ENCODE data around the gene KRCC1.

The KRCC1 gene

DNA sequence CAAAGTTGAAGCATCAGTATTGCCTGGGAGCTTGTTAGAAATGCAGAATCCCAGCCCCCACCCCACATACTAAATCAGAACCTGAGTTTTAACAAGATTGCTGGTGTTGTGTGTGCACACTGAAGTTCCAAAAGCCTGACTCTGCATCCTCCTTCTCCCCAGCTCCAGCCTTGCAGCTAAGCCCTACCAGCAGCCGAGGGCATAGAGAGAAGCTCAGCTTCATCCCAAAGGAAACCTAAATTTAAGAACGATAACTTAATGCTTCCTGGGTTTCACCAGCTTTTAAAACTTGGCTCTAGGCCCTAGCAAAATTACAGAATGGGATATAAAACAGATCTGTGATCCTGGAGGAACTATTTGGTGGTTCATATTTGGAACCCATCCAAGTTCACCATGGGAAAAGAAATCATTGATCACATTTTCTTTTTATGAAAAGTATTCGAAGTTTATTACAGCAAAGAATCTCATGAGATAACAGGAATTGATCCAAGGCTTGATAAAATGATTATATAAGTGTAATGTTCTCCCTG lies 23.1 kb upstream of the KRCC1 start:
- Histone ChIP-seq H2AFZ (ENCODE audit: low read depth) (no peak overlapping the region), H3K27me3 (ENCODE audit: insufficient read depth, low read depth) (no peaks in the 10 kb centered on the region), H3K4me2 (no peak overlapping the region), H3K4me3 (IDR thresholded peaks at IDR 0.05; ENCODE audit: insufficient read depth, low read depth, low read length) (no peak overlapping the region), H3K79me2 (ENCODE audit: insufficient read depth, low read depth) (no peaks in the 10 kb centered on the region), H3K9ac (no peak overlapping the region), H3K27ac (no peak overlapping the region), H3K36me3 (ENCODE audit: insufficient read depth) (no peaks in the 10 kb centered on the region), H3K4me1 (ENCODE audit: low read depth, poor library complexity, severe bottlenecking) (no peaks in the 10 kb centered on the region), H4K20me1 (ENCODE audit: insufficient read depth) (no peaks in the 10 kb centered on the region)
- TF ChIP-seq, protein P1, sequence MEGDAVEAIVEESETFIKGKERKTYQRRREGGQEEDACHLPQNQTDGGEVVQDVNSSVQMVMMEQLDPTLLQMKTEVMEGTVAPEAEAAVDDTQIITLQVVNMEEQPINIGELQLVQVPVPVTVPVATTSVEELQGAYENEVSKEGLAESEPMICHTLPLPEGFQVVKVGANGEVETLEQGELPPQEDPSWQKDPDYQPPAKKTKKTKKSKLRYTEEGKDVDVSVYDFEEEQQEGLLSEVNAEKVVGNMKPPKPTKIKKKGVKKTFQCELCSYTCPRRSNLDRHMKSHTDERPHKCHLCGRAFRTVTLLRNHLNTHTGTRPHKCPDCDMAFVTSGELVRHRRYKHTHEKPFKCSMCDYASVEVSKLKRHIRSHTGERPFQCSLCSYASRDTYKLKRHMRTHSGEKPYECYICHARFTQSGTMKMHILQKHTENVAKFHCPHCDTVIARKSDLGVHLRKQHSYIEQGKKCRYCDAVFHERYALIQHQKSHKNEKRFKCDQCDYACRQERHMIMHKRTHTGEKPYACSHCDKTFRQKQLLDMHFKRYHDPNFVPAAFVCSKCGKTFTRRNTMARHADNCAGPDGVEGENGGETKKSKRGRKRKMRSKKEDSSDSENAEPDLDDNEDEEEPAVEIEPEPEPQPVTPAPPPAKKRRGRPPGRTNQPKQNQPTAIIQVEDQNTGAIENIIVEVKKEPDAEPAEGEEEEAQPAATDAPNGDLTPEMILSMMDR (conservative IDR thresholded peaks at IDR 0.05; ENCODE audit: low read depth, low read length), result no peak

DNA sequence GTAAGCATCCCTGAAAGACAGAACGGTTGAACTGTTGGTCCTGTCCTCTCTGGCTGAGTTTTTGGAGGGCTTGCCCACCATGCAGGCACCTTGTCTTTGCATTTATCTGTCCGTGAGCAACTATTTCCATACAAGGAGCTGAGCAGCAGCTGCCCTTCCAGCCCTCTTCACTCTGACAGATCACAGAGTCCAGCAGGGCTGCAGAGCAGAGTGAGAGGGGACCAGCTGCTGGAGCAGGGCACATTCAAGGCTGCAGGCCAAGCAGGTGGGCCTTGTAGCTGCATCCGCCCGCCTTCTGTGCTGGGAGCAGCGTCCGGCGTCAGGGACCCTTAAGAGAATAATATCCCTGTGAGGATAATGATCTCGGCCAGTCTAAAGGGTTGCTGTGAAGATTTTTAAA lies 21.5 kb upstream of the KRCC1 start:
- H3K4me2 ChIP-seq, result no peak overlapping the region
- no peak overlapping the region for H3K27ac ChIP-seq
- no peaks in the 10 kb centered on the region for H4K20me1 ChIP-seq (ENCODE audit: insufficient read depth)
- no peak overlapping the region for H3K4me3 ChIP-seq (IDR thresholded peaks at IDR 0.05; ENCODE audit: insufficient read depth, low read depth, low read length)
- H3K36me3 ChIP-seq (ENCODE audit: insufficient read depth), result no peaks in the 10 kb centered on the region
- no peaks in the 10 kb centered on the region for H3K27me3 ChIP-seq (ENCODE audit: insufficient read depth, low read depth)
- no peak overlapping the region for H2AFZ ChIP-seq (ENCODE audit: low read depth)
- H3K9ac ChIP-seq, result no peak overlapping the region
- H3K79me2 ChIP-seq (ENCODE audit: insufficient read depth, low read depth), result no peaks in the 10 kb centered on the region
- no peaks in the 10 kb centered on the region for H3K4me1 ChIP-seq (ENCODE audit: low read depth, poor library complexity, severe bottlenecking)
- TF ChIP-seq, protein P1 (conservative IDR thresholded peaks at IDR 0.05; ENCODE audit: low read depth, low read length), result no peak

DNA sequence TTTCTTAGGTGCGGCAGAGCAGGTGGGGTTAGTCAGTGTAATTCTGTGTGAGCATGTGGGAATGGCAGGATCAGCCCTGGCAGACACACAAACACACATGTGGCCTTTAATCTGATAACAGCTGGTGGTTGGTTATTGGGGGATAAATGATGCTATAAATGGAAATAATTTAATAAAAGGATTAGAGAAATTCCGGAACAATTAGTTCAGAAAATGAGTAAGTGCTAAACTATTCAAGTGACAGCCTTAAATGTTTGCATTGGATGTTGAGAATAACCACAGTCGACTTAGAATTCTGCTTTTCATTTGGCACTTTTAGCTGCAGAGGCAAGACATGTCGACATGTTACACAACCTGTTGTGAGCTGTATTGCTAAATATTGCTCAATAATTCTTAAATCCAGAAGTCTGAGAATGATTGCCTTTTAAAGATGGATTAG lies 19.3 kb upstream of the KRCC1 start:
- Histone ChIP-seq H2AFZ (ENCODE audit: low read depth) (no peak overlapping the region), H4K20me1 (ENCODE audit: insufficient read depth) (no peaks in the 10 kb centered on the region), H3K79me2 (ENCODE audit: insufficient read depth, low read depth) (no peaks in the 10 kb centered on the region), H3K4me2 (no peak overlapping the region), H3K4me1 (ENCODE audit: low read depth, poor library complexity, severe bottlenecking) (no peaks in the 10 kb centered on the region), H3K9ac (no peak overlapping the region), H3K36me3 (ENCODE audit: insufficient read depth) (no peaks in the 10 kb centered on the region), H3K27me3 (ENCODE audit: insufficient read depth, low read depth) (no peaks in the 10 kb centered on the region), H3K4me3 (IDR thresholded peaks at IDR 0.05; ENCODE audit: insufficient read depth, low read depth, low read length) (no peak overlapping the region), H3K27ac (no peak overlapping the region)
- TF ChIP-seq, protein P1 (conservative IDR thresholded peaks at IDR 0.05; ENCODE audit: low read depth, low read length), result no peak

DNA sequence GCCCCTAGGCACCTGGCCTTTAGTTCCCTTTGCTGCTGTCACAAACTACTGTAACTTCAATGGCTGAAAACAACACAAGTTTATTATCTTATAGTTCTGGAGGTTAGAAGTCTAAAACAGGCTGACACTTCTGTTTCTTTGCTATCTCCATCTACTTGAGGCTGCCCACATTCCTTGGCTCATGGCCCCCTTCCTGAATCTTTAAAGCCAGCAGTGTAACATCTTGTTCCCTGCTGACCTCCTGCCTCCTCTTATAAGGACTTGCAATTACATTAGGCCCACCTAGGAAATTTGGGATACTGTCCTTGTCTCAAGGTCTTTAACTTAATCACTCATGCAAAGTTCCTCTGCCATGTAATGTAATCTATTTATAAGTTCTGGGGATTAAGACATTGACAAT lies 18.6 kb upstream of the KRCC1 start:
- Histone ChIP-seq H3K27me3 (ENCODE audit: insufficient read depth, low read depth) (no peaks in the 10 kb centered on the region), H4K20me1 (ENCODE audit: insufficient read depth) (no peaks in the 10 kb centered on the region), H3K27ac (no peak overlapping the region), H3K36me3 (ENCODE audit: insufficient read depth) (no peaks in the 10 kb centered on the region), H3K79me2 (ENCODE audit: insufficient read depth, low read depth) (no peaks in the 10 kb centered on the region), H3K4me1 (ENCODE audit: low read depth, poor library complexity, severe bottlenecking) (no peaks in the 10 kb centered on the region), H3K4me3 (IDR thresholded peaks at IDR 0.05; ENCODE audit: insufficient read depth, low read depth, low read length) (no peak overlapping the region), H3K4me2 (no peak overlapping the region), H3K9ac (no peak overlapping the region), H2AFZ (ENCODE audit: low read depth) (no peak overlapping the region)
- TF ChIP-seq, protein P1 (conservative IDR thresholded peaks at IDR 0.05; ENCODE audit: low read depth, low read length), result no peak

All from KMS-11 (cell line).